H9 (cell line): Measurements from ENCODE around the gene HSPA1L. TPM values are rescaled to one million over a fixed set of nuclear protein-coding genes. Genes with fewer than 3 reads are reported as not detected.
A peak's percentile ranks its signal among the peaks of the same experiment; 100 is the strongest.

Source experiments
- DNase-seq: peaks from one replicate; pipeline ENCODE4 v3.0.0-alpha.2; 2017
- H2AFZ ChIP-seq: one replicate; pipeline ENCODE4 v1.6.1; 2013; ENCODE audit warnings: mild to moderate bottlenecking, low read length, control low read depth, moderate library complexity
- H2AK5ac ChIP-seq: 2 replicates; pipeline ENCODE4 v1.6.1; 2013; ENCODE audit warnings: low read length, control low read depth, mixed read lengths; ENCODE audit not compliant: insufficient read length
- H2BK120ac ChIP-seq: one replicate; pipeline ENCODE4 v1.6.1; 2013; ENCODE audit warnings: low read depth, mild to moderate bottlenecking, low read length, control low read depth, inconsistent platforms; ENCODE audit not compliant: poor library complexity, severe bottlenecking
- H2BK12ac ChIP-seq: 2 replicates; pipeline ENCODE4 v1.6.1; 2013; ENCODE audit warnings: low read length, control low read depth, mixed read lengths, low read depth; ENCODE audit not compliant: insufficient read length
- H2BK15ac ChIP-seq: 2 replicates; pipeline ENCODE4 v1.6.1; 2013; ENCODE audit warnings: low read depth, low read length, control low read depth
- H2BK20ac ChIP-seq: one replicate; pipeline ENCODE4 v1.6.1; 2013; ENCODE audit warnings: low read depth, mild to moderate bottlenecking, low read length, control low read depth, inconsistent platforms; ENCODE audit not compliant: poor library complexity, severe bottlenecking
- H2BK5ac ChIP-seq: 2 replicates; pipeline ENCODE4 v1.6.1; 2013; ENCODE audit warnings: low read length, control low read depth, mixed read lengths; ENCODE audit not compliant: insufficient read length
- H3K14ac ChIP-seq: 2 replicates; pipeline ENCODE4 v1.6.1; 2013; ENCODE audit warnings: low read length, control low read depth; ENCODE audit not compliant: insufficient read depth
- H3K18ac ChIP-seq: 2 replicates; pipeline ENCODE4 v1.6.1; 2013; ENCODE audit warnings: low read depth, mild to moderate bottlenecking, mixed read lengths, low read length, control low read depth; ENCODE audit not compliant: insufficient read length
- H3K23ac ChIP-seq: 2 replicates; pipeline ENCODE4 v1.6.1; 2013; ENCODE audit warnings: low read length, control low read depth, mixed read lengths, low read depth; ENCODE audit not compliant: insufficient read length
- H3K23me2 ChIP-seq: 2 replicates; pipeline ENCODE4 v1.6.1; 2013; ENCODE audit warnings: low read depth, mild to moderate bottlenecking, mixed read lengths, low read length, control low read depth; ENCODE audit not compliant: insufficient read length, poor library complexity, severe bottlenecking
- H3K27ac ChIP-seq: 2 replicates; pipeline ENCODE4 v1.5.1; 2013; ENCODE audit warnings: low read length, control low read depth, mixed read lengths, low read depth; ENCODE audit not compliant: insufficient read length
- H3K27me3 ChIP-seq: 2 replicates; pipeline ENCODE4 v1.6.1; 2013; ENCODE audit warnings: low read length, control low read depth, inconsistent platforms; ENCODE audit not compliant: insufficient read depth
- H3K4ac ChIP-seq: 2 replicates; pipeline ENCODE4 v1.6.1; 2013; ENCODE audit warnings: low read depth, mild to moderate bottlenecking, control low read depth, inconsistent platforms, low read length, moderate library complexity
- H3K4me1 ChIP-seq: 2 replicates; pipeline ENCODE4 v1.6.1; 2013; ENCODE audit warnings: low read length, control low read depth, inconsistent platforms; ENCODE audit not compliant: insufficient read depth
- H3K4me2 ChIP-seq: 2 replicates; pipeline ENCODE4 v1.6.1; 2013; ENCODE audit warnings: low read length, control low read depth, mixed read lengths; ENCODE audit not compliant: insufficient read length, insufficient read depth
- H3K56ac ChIP-seq: 2 replicates; pipeline ENCODE4 v1.6.1; 2013; ENCODE audit warnings: low read depth, mild to moderate bottlenecking, mixed read lengths, low read length, control low read depth; ENCODE audit not compliant: insufficient read length
- H3K79me1 ChIP-seq: 2 replicates; pipeline ENCODE4 v1.6.1; 2013; ENCODE audit warnings: low read depth, mild to moderate bottlenecking, moderate library complexity, low read length, control low read depth, inconsistent platforms; ENCODE audit not compliant: insufficient read depth, poor library complexity, severe bottlenecking
- H3K79me2 ChIP-seq: 2 replicates; pipeline ENCODE4 v1.6.1; 2013; ENCODE audit warnings: low read length, control low read depth, inconsistent platforms; ENCODE audit not compliant: insufficient read depth
- H3K9ac ChIP-seq: 2 replicates; pipeline ENCODE4 v1.6.1; 2013; ENCODE audit warnings: low read length, control low read depth, mixed read lengths; ENCODE audit not compliant: insufficient read length; ENCODE audit errors: extremely low read depth
- H3K9me3 ChIP-seq: one replicate; pipeline ENCODE4 v1.6.1; 2013; ENCODE audit warnings: low read depth, low read length, inconsistent platforms; ENCODE audit not compliant: control insufficient read depth
- H3T11ph ChIP-seq: one replicate; pipeline ENCODE4 v1.6.1; 2013; ENCODE audit warnings: mild to moderate bottlenecking, low read length, control low read depth, inconsistent platforms
- H4K20me1 ChIP-seq: one replicate; pipeline ENCODE4 v1.6.1; 2013; ENCODE audit not compliant: control insufficient read depth, insufficient read length, insufficient read depth
- H4K5ac ChIP-seq: 2 replicates; pipeline ENCODE4 v1.6.1; 2013; ENCODE audit warnings: low read depth, mild to moderate bottlenecking, mixed read lengths, low read length, control low read depth; ENCODE audit not compliant: insufficient read length
- H4K8ac ChIP-seq: replicated peaks from 2 replicates; pipeline ENCODE4 v1.6.1; 2013; ENCODE audit warnings: low read length, control low read depth, mixed read lengths, low read depth; ENCODE audit not compliant: insufficient read length
- H4K91ac ChIP-seq: 2 replicates; pipeline ENCODE4 v1.6.1; 2013; ENCODE audit warnings: low read depth, mild to moderate bottlenecking, moderate library complexity, mixed read lengths, low read length, control low read depth; ENCODE audit not compliant: insufficient read length
- H3K27ac Mint-ChIP-seq, 3 experiments: 2 replicates in 2 of 3; 3 replicates in 1 of 3; pipeline ENCODE4 v1.8.0; 2020 to 2021; ENCODE audit warnings: mixed read lengths in 3 of 3, mild to moderate bottlenecking in 1 of 3, moderate library complexity in 1 of 3
- H3K27me3 Mint-ChIP-seq: 2 replicates; pipeline ENCODE4 v1.8.0; 2021; ENCODE audit warnings: low read depth, mild to moderate bottlenecking, moderate library complexity, mixed read lengths
- H3K36me3 Mint-ChIP-seq, 3 experiments: 2 replicates in 2 of 3; 3 replicates in 1 of 3; pipeline ENCODE4 v1.8.0; 2020 to 2021; ENCODE audit warnings: low read depth in 3 of 3, mixed read lengths in 3 of 3; ENCODE audit not compliant: insufficient read depth in 1 of 3
- H3K4me1 Mint-ChIP-seq, 2 experiments: 2 replicates each; pipeline ENCODE4 v1.8.0; 2020; ENCODE audit warnings: mixed read lengths in 2 of 2
- H3K4me3 Mint-ChIP-seq, 2 experiments: 2 replicates in 1 of 2; 3 replicates in 1 of 2; pipeline ENCODE4 v1.8.0; 2020 to 2021; ENCODE audit warnings: mild to moderate bottlenecking in 2 of 2, mixed read lengths in 2 of 2, moderate library complexity in 1 of 2
- H3K9me3 Mint-ChIP-seq, 2 experiments: 2 replicates in 1 of 2; 3 replicates in 1 of 2; pipeline ENCODE4 v1.8.0; 2020; ENCODE audit warnings: mild to moderate bottlenecking in 2 of 2, mixed read lengths in 2 of 2, moderate library complexity in 1 of 2
- WGBS: extraction: QIAGEN DNeasy Blood & Tissue Kit; methylation state at CpG from one replicate; pipeline ENCODE4 v1.1.7; 2013; ENCODE audit warnings: missing lambda C conversion rate, low lambda C conversion rate, mixed read lengths; ENCODE audit not compliant: insufficient read length; ENCODE audit errors: extremely low coverage; 5-methylcytosine and 5-hydroxymethylcytosine counted together
- total RNA-seq: library from RNA; stranded (reverse); gene quantifications from 2 replicates; pipeline ENCODE4 v1.2.1, GENCODE V29; 2021
- TF ChIP-seq, protein P1 (sequence below): fragments of 200-600 bp; sonication (generic); conservative IDR thresholded peaks from 3 replicates; pipeline ENCODE4 v1.8.0; 2021; ENCODE audit warnings: antibody characterized with exemption, mild to moderate bottlenecking

HSPA1L gene
- total RNA-seq, 1 experiment from 2014 or later = 2.5 TPM

DNA sequence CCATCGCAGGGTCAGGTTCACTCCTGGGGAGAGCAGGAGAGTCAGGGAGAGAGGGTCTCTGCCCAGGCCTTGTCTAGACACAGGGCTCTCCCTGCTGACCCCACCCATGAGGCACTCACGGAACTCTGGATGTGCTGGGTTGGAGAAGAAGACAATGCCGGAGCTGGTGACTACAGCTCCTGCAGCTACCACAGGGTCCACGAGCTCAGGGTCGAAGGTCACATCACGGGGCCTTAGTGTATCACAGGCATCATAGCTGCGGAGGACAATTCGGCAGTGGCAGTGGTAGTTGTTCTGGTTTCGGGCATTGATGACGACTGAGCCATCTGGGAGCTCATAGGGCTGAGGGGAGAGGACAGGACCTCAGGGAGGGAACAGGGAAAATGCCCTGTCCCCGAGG lies 44.8 kb upstream of the HSPA1L start:
- no peaks in the 10 kb centered on the region for H3K79me2 ChIP-seq
- H3K27ac ChIP-seq = no peak overlapping the region
- WGBS = no CpG with 5 or more reads among the region's 11 CpGs
- Mint-ChIP-seq H3K27ac (no peak overlapping the region; a peak in 1 of 7 replicates), H3K36me3 (peaks cover 12 to 36% (median 22%) of the 10 kb centered on the region in 3 experiments; a peak in 6 of 7 replicates), H3K4me3 (peak overlapping the region; percentile 34 to 58; a peak in 3 of 5 replicates), H3K27me3 (peaks cover 2% of the 10 kb centered on the region), H3K4me1 (peaks cover 12 to 13% of the 10 kb centered on the region in 2 experiments), H3K9me3 (peaks cover 5 to 6% of the 10 kb centered on the region in 2 experiments)
- no peak overlapping the region for H2BK120ac ChIP-seq
- H4K5ac ChIP-seq = no peak overlapping the region
- H3K56ac ChIP-seq = no peak overlapping the region
- H4K8ac ChIP-seq = no peak overlapping the region
- H3K4ac ChIP-seq = no peak overlapping the region
- H3K79me1 ChIP-seq = no peaks in the 10 kb centered on the region
- no peak overlapping the region for H4K91ac ChIP-seq
- no peaks in the 10 kb centered on the region for H3K4me1 ChIP-seq
- no peak overlapping the region for H2AFZ ChIP-seq
- no peak overlapping the region for H3K18ac ChIP-seq
- no peak overlapping the region for H2BK15ac ChIP-seq
- no peak overlapping the region for H3K9ac ChIP-seq
- no peak overlapping the region for H2AK5ac ChIP-seq
- H2BK5ac ChIP-seq = no peak overlapping the region
- TF ChIP-seq, protein P1, sequence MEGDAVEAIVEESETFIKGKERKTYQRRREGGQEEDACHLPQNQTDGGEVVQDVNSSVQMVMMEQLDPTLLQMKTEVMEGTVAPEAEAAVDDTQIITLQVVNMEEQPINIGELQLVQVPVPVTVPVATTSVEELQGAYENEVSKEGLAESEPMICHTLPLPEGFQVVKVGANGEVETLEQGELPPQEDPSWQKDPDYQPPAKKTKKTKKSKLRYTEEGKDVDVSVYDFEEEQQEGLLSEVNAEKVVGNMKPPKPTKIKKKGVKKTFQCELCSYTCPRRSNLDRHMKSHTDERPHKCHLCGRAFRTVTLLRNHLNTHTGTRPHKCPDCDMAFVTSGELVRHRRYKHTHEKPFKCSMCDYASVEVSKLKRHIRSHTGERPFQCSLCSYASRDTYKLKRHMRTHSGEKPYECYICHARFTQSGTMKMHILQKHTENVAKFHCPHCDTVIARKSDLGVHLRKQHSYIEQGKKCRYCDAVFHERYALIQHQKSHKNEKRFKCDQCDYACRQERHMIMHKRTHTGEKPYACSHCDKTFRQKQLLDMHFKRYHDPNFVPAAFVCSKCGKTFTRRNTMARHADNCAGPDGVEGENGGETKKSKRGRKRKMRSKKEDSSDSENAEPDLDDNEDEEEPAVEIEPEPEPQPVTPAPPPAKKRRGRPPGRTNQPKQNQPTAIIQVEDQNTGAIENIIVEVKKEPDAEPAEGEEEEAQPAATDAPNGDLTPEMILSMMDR = no peak
- no peak overlapping the region for H3K14ac ChIP-seq
- H3K9me3 ChIP-seq = no peaks in the 10 kb centered on the region
- H3T11ph ChIP-seq = no peak overlapping the region
- H3K23me2 ChIP-seq = peaks cover 12% of the 10 kb centered on the region
- H4K20me1 ChIP-seq = no peaks in the 10 kb centered on the region
- H3K4me2 ChIP-seq = no peak overlapping the region
- no peak overlapping the region for H2BK12ac ChIP-seq
- H2BK20ac ChIP-seq = no peak overlapping the region
- H3K23ac ChIP-seq = no peak overlapping the region
- no peak for DNase-seq
- no peaks in the 10 kb centered on the region for H3K27me3 ChIP-seq
